Measurements from ENCODE around the gene BYSL. TPM values are rescaled to one million over a fixed set of nuclear protein-coding genes. Genes with fewer than 3 reads are reported as not detected.

Gene BYSL
- total and polyA plus RNA-seq, 9 of the 15 experiments (the other 6 are each of a cell fraction or from before 2014, with no cell fraction given), result 22.2 to 92.3 (median 53.4) TPM

GRCh38 chr6:41942067-41942851, 21.0 kb downstream of the BYSL start (continued):
- TF ChIP-seq PHF20 (IDR thresholded peaks at IDR 0.05; ENCODE audit: partially characterized antibody) (no peak), ATF3 (IDR thresholded peaks at IDR 0.05) (peak; percentile 76), ATF3 (CRISPR knock-in tag; conservative IDR thresholded peaks at IDR 0.05) (peak; percentile 61; the same call in 1 of the 2 replicates), KDM2B (CRISPR knock-in tag; IDR thresholded peaks at IDR 0.05) (no peak), RBM39 (optimal IDR thresholded peaks at IDR 0.05; ENCODE audit: low read depth, low read length) (peak; percentile 47), MLX (CRISPR knock-in tag; conservative IDR thresholded peaks at IDR 0.05) (peak in 1 of 2 experiments; percentile 63; a peak in 1 of 4 replicates), PRPF4 (IDR thresholded peaks at IDR 0.05; ENCODE audit: insufficient read depth, low read depth, low read length, poor library complexity, severe bottlenecking) (no peak), SMARCE1 (IDR thresholded peaks at IDR 0.05) (0 out of 2 replicates have a peak, but pooled peaks have one; percentile 50), MEIS2 (IDR thresholded peaks at IDR 0.05; ENCODE audit: partially characterized antibody) (peak; percentile 93), ZBTB2 (IDR thresholded peaks at IDR 0.05) (peak; percentile 63; the same call in 1 of the 2 replicates), TAF1 (IDR thresholded peaks at IDR 0.05; ENCODE audit: control insufficient read depth, extremely low read depth, insufficient read depth, low read length, severe bottlenecking) (peak; percentile 12), TEAD4 (IDR thresholded peaks at IDR 0.05; ENCODE audit: low read length) (peak; percentile 48; the same call in 1 of the 2 replicates), TEAD4 (CRISPR knock-in tag; IDR thresholded peaks at IDR 0.05; ENCODE audit: borderline replicate concordance) (no peak), KDM4B (IDR thresholded peaks at IDR 0.05; ENCODE audit: borderline replicate concordance in 2 of 2, low read depth in 1 of 2) (no peak), PATZ1 (CRISPR knock-in tag; IDR thresholded peaks at IDR 0.05; ENCODE audit: borderline replicate concordance) (no peak), ZNF444 (CRISPR knock-in tag; IDR thresholded peaks at IDR 0.05) (0 out of 2 replicates have a peak, but pooled peaks have one; percentile 59), ZNF639 (CRISPR knock-in tag; conservative IDR thresholded peaks at IDR 0.05 in 1 of 2, IDR thresholded peaks at IDR 0.05 in 1 of 2) (peak in 1 of 2 experiments; percentile 51; a peak in 1 of 4 replicates), ZNF134 (CRISPR knock-in tag; conservative IDR thresholded peaks at IDR 0.05) (no peak; the same call in 1 of the 2 replicates), BACH1 (tag; IDR thresholded peaks at IDR 0.05) (0 out of 2 replicates have a peak, but pooled peaks have one; percentile 56)
